Uterus (tissue), 4 donors: ENCODE measurements around the gene PCMT1. TPM values are rescaled to one million over a fixed set of nuclear protein-coding genes. Genes with fewer than 3 reads are reported as not detected.
"Not testable (repeated sequence)": the region's sequence is repeated elsewhere in the genome, so short reads cannot be mapped to it uniquely, and the experiment has no call there.

Experiments
- DNase-seq, 2 donors: peaks; one replicate each; pipeline ENCODE4 v3.0.0-alpha.2; 2019 to 2020
- H3K27ac ChIP-seq, 2 donors: fragments of 200-600 bp; sonication (generic); 1 replicate in 1 of 2; 2 replicates in 1 of 2; pipeline ENCODE4 v1.5.1; 2016 to 2018
- H3K27me3 ChIP-seq, 2 donors: fragments of 200-600 bp; sonication (generic); one replicate each; pipeline ENCODE4 v1.5.1; 2018 to 2019; ENCODE audit warnings: control low read depth in 1 of 2
- H3K36me3 ChIP-seq, 2 donors: fragments of 200-600 bp; sonication (generic); one replicate each; pipeline ENCODE4 v1.5.1; 2019; ENCODE audit warnings: control low read depth in 1 of 2
- H3K4me1 ChIP-seq, 2 donors: fragments of 200-600 bp; sonication (generic); one replicate each; pipeline ENCODE4 v1.5.1; 2018 to 2019; ENCODE audit warnings: control low read depth in 1 of 2
- H3K4me3 ChIP-seq, 2 donors: fragments of 200-600 bp; sonication (generic); 1 replicate in 1 of 2; 2 replicates in 1 of 2; pipeline ENCODE4 v1.5.1; 2018 to 2019; ENCODE audit warnings: mild to moderate bottlenecking in 1 of 2
- H3K9me3 ChIP-seq, 2 donors: fragments of 200-600 bp; sonication (generic); one replicate each; pipeline ENCODE4 v1.5.1; 2019; ENCODE audit warnings: control low read depth in 1 of 2
- POLR2A ChIP-seq, 2 donors: fragments of 450-650 bp; IDR thresholded peaks; one replicate each; pipeline ENCODE4 v1.6.1; 2016; ENCODE audit warnings: antibody characterized with exemption in 2 of 2, mild to moderate bottlenecking in 1 of 2, moderate library complexity in 1 of 2
- intact Hi-C: fragments of 100-400 bp; cut with DNase I; formaldehyde crosslinking; loops from one replicate; pipeline ENCODE4 v1.15.1; 2023; ENCODE audit warnings: low total_unique reads
- total RNA-seq, 4 donors: library from RNA; depleted of rRNA in 3 of 4; stranded (reverse); fragments of >200 nt in 3 of 4; gene quantifications; one replicate each; pipeline versions ENCODE4 v1.1.0 to v1.2.4, GENCODE V29; 2014 to 2023
- TF ChIP-seq, protein P1 (sequence below), 4 experiments: fragments of 200-600 bp in 2 of 4; fragments of 450-650 bp in 2 of 4; sonication (generic) in 2 of 4; IDR thresholded peaks; one replicate each; pipeline ENCODE4 v1.5.1; 2016 to 2019; ENCODE audit warnings: antibody characterized with exemption in 4 of 4, mild to moderate bottlenecking in 2 of 4, moderate library complexity in 1 of 4
- donor health status: DM: yes; HTN: yes; CAD: no.

PCMT1 gene
- total RNA-seq, 4 donors from 2014 or later: 34.4 to 147 (median 88.6) TPM

GRCh38 chr6:149851461-149852110 is 102.0 kb downstream of the PCMT1 start:
- peaks cover 0 to 10% of the 10 kb centered on the region in 2 donors for H3K4me1 ChIP-seq
- H3K27ac ChIP-seq: no peak overlapping the region
- no peak for DNase-seq
- TF ChIP-seq POLR2A (IDR thresholded peaks at IDR 0.05): no peak
- TF ChIP-seq, protein P1, sequence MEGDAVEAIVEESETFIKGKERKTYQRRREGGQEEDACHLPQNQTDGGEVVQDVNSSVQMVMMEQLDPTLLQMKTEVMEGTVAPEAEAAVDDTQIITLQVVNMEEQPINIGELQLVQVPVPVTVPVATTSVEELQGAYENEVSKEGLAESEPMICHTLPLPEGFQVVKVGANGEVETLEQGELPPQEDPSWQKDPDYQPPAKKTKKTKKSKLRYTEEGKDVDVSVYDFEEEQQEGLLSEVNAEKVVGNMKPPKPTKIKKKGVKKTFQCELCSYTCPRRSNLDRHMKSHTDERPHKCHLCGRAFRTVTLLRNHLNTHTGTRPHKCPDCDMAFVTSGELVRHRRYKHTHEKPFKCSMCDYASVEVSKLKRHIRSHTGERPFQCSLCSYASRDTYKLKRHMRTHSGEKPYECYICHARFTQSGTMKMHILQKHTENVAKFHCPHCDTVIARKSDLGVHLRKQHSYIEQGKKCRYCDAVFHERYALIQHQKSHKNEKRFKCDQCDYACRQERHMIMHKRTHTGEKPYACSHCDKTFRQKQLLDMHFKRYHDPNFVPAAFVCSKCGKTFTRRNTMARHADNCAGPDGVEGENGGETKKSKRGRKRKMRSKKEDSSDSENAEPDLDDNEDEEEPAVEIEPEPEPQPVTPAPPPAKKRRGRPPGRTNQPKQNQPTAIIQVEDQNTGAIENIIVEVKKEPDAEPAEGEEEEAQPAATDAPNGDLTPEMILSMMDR (IDR thresholded peaks at IDR 0.05): no peak
- H3K4me3 ChIP-seq: no peak overlapping the region
- H3K36me3 ChIP-seq: no peaks in the 10 kb centered on the region
- intact Hi-C loops: no loop called here
- no peaks in the 10 kb centered on the region for H3K27me3 ChIP-seq
- H3K9me3 ChIP-seq: no peaks in the 10 kb centered on the region

GRCh38 chr6:149852180-149852579 is 102.6 kb downstream of the PCMT1 start:
- Histone ChIP-seq H3K36me3 (no peaks in the 10 kb centered on the region), H3K27me3 (no peaks in the 10 kb centered on the region), H3K9me3 (no peaks in the 10 kb centered on the region), H3K4me1 (peaks cover 0 to 7% of the 10 kb centered on the region in 2 donors), H3K27ac (no peak overlapping the region), H3K4me3 (no peak overlapping the region)
- no peak for DNase-seq
- intact Hi-C loops: no loop called here
- TF ChIP-seq POLR2A (IDR thresholded peaks at IDR 0.05): no peak
- TF ChIP-seq, protein P1 (IDR thresholded peaks at IDR 0.05): no peak

DNA sequence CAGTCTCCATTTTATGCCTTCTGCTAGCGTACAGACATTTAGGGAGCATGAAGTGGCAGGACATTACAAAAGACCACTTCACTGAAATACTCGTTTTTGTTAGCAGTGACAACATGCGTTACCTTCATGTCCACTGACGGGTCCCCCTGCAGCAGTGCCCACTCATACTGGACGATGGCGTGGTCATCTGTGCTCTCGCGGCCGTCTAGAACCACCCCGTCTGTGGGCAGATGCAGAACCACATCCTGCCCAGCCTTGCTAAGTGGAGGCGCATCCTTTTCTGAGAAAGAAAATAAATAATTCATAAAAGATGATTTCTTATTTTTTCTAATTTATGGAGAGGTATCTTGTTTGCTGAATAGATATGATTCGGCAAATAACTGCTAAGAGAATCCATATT is 103.3 kb downstream of the PCMT1 start:
- Histone ChIP-seq H3K4me1 (peaks cover 0 to under 1% of the 10 kb centered on the region in 2 donors), H3K4me3 (no peak overlapping the region), H3K27ac (no peak overlapping the region), H3K36me3 (no peaks in the 10 kb centered on the region), H3K9me3 (no peaks in the 10 kb centered on the region), H3K27me3 (no peaks in the 10 kb centered on the region)
- intact Hi-C loops: no loop called here
- TF ChIP-seq, protein P1 (IDR thresholded peaks at IDR 0.05): no peak
- no peak for TF ChIP-seq POLR2A (IDR thresholded peaks at IDR 0.05)
- DNase-seq: no peak

GRCh38 chr6:149854017-149854416 is 104.5 kb downstream of the PCMT1 start:
- DNase-seq, H3K4me1 ChIP-seq, H3K27me3 ChIP-seq, H3K4me3 ChIP-seq, H3K9me3 ChIP-seq, intact Hi-C loops, H3K36me3 ChIP-seq, H3K27ac ChIP-seq: not testable (repeated sequence)

DNA sequence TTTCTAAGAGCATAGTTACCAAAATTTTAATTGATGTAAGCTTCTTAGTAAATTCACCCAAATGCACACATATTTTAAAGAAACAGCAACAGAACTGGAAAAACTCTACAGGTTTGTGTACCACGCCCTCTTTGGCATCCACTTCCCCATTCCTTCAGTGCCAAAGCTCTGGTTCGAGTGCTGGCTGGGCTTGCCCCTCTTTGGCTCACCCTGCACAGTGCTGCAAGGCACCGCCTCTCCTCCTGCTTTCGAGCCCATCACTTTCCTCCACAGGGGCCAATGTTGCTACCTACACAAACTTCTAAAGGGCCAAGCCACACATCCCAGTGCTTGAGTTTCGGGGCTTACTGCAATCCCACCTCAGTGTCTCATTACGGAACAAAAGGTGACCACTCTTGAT is 105.0 kb downstream of the PCMT1 start:
- H3K36me3 ChIP-seq: no peaks in the 10 kb centered on the region
- H3K27me3 ChIP-seq: no peaks in the 10 kb centered on the region
- DNase-seq: no peak
- intact Hi-C loops: no loop called here
- TF ChIP-seq, protein P1 (IDR thresholded peaks at IDR 0.05): no peak
- no peak for TF ChIP-seq POLR2A (IDR thresholded peaks at IDR 0.05)
- H3K27ac ChIP-seq: no peak overlapping the region
- H3K4me1 ChIP-seq: no peaks in the 10 kb centered on the region
- no peak overlapping the region for H3K4me3 ChIP-seq
- H3K9me3 ChIP-seq: no peaks in the 10 kb centered on the region
